HG03139 (cell line): Measurements from ENCODE around the gene RNF32.
A peak's percentile ranks its signal among the peaks of the same experiment; 100 is the strongest.
"Not testable (repeated sequence)": the region's sequence is repeated elsewhere in the genome, so short reads cannot be mapped to it uniquely, and the experiment has no call there.

Experiments
- ATAC-seq: cut with Tn5 transposase; IDR thresholded peaks from one replicate; pipeline ENCODE4 v1.9.1; 2021; ENCODE audit not compliant: unreplicated experiment

RNF32 gene

GRCh38 chr7:156640949-156641485 lies 443 bp downstream of the RNF32 start:
- peak; percentile 45 for ATAC-seq

GRCh38 chr7:156642306-156643045 lies 1.9 kb downstream of the RNF32 start:
- ATAC-seq: no peak

- not testable (repeated sequence) for ATAC-seq
Observed at GRCh38 chr7:156647330-156647729, 6.8 kb downstream of the RNF32 start.

GRCh38 chr7:156650042-156650441 lies 9.5 kb downstream of the RNF32 start:
- ATAC-seq: no peak

GRCh38 chr7:156651474-156651873 lies 10.9 kb downstream of the RNF32 start:
- no peak for ATAC-seq

- no peak for ATAC-seq
Observed at GRCh38 chr7:156652886-156653568, 12.5 kb downstream of the RNF32 start.

- ATAC-seq: no peak
Observed at GRCh38 chr7:156654511-156655234, 14.1 kb downstream of the RNF32 start.

GRCh38 chr7:156655251-156655650 lies 14.7 kb downstream of the RNF32 start:
- no peak for ATAC-seq

- ATAC-seq: no peak
Observed at GRCh38 chr7:156655983-156656382, 15.4 kb downstream of the RNF32 start.

GRCh38 chr7:156656598-156656997 lies 16.0 kb downstream of the RNF32 start:
- ATAC-seq: no peak

- ATAC-seq: no peak
Observed at GRCh38 chr7:156657681-156658080, 17.1 kb downstream of the RNF32 start.

- ATAC-seq: no peak
Observed at GRCh38 chr7:156659203-156659602, 18.6 kb downstream of the RNF32 start.

GRCh38 chr7:156659961-156660360 lies 19.4 kb downstream of the RNF32 start:
- no peak for ATAC-seq

- ATAC-seq: no peak
Observed at GRCh38 chr7:156661637-156662036, 21.1 kb downstream of the RNF32 start.

GRCh38 chr7:156662277-156662676 lies 21.7 kb downstream of the RNF32 start:
- ATAC-seq: no peak

- ATAC-seq: no peak
Observed at GRCh38 chr7:156665101-156665500, 24.5 kb downstream of the RNF32 start.

- no peak for ATAC-seq
Observed at GRCh38 chr7:156666368-156667109, 26.0 kb downstream of the RNF32 start.

- no peak for ATAC-seq
Observed at GRCh38 chr7:156667110-156667426, 26.5 kb downstream of the RNF32 start.

- ATAC-seq: no peak
Observed at GRCh38 chr7:156668130-156668741, 27.7 kb downstream of the RNF32 start.

GRCh38 chr7:156669035-156669828 lies 28.7 kb downstream of the RNF32 start:
- no peak for ATAC-seq
